SHP77 (cell line): Measurements from ENCODE around the gene SRSF3.

Source experiments
- DNase-seq, 2 experiments: peaks; one replicate each; lab custom pipeline; 2025; lab: John Stamatoyannopoulos, UW

SRSF3 gene

DNA sequence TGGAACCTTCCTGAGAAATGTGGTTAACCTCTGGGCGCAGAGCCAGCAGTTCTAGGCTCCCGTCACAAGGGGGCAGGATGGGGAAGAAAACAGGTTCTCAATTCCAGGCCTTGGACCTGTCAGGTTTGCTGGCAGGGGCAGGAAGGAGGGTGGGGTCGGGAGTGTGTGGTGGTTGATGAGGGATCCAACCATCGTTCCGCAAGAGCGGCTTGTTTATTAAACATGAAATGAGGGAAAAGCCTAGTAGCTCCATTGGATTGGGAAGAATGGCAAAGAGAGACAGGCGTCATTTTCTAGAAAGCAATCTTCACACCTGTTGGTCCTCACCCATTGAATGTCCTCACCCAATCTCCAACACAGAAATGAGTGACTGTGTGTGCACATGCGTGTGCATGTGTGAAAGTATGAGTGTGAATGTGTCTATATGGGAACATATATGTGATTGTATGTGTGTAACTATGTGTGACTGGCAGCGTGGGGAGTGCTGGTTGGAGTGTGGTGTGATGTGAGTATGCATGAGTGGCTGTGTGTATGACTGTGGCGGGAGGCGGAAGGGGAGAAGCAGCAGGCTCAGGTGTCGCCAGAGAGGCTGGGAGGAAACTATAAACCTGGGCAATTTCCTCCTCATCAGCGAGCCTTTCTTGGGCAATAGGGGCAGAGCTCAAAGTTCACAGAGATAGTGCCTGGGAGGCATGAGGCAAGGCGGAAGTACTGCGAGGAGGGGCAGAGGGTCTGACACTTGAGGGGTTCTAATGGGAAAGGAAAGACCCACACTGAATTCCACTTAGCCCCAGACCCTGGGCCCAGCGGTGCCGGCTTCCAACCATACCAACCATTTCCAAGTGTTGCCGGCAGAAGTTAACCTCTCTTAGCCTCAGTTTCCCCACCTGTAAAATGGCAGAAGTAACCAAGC is 29.6 kb downstream of the SRSF3 start:
- peak; percentile 63 to 82 for DNase-seq

- no peak for DNase-seq
Measured at GRCh38 chr6:36624461-36625157, 30.4 kb downstream of the SRSF3 start.

GRCh38 chr6:36625158-36625919 is 31.2 kb downstream of the SRSF3 start:
- DNase-seq: peak; percentile 39 to 45

- DNase-seq: no peak
Measured at GRCh38 chr6:36626636-36627035, 32.5 kb downstream of the SRSF3 start.

DNA sequence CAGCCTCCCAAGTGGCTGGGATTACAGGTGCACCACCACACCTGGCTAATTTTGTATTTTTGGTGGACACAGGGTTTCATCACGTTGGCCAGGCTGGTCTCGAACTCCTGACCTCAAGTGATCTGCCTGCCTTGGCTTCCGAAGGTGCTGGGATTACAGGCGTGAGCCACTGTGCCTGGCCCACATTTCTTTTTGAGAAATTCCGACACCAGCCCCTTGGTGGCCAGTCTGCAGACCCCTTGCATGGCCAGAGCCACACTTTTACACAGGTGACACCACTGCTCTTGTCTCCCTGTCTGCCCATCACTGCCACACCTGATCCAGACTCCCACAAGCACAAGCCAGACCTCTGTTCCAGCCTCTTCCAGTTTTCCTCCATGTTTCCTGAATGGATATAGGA is 33.0 kb downstream of the SRSF3 start:
- no peak for DNase-seq

- no peak for DNase-seq
Measured at GRCh38 chr6:36627801-36628246, 33.7 kb downstream of the SRSF3 start.

DNA sequence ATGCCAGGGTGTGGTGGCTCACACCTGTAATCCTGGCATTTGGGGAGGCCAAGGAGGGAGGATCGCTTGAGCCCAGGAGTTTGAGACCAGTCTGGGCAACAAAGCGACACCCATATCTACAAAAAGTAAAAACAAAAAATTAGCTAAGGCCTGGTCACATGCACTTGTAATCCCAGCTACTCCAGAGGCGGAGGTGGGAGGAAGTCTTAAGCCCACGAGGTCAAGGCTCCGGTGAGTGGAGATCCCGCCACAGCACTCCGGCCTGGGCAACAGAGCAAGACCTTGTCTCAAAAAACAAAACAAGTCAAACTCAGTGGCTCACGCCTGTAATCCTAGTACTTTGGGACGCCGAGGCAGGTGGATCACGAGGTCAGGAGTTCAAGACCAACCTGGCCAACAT is 35.6 kb downstream of the SRSF3 start:
- DNase-seq: no peak

DNA sequence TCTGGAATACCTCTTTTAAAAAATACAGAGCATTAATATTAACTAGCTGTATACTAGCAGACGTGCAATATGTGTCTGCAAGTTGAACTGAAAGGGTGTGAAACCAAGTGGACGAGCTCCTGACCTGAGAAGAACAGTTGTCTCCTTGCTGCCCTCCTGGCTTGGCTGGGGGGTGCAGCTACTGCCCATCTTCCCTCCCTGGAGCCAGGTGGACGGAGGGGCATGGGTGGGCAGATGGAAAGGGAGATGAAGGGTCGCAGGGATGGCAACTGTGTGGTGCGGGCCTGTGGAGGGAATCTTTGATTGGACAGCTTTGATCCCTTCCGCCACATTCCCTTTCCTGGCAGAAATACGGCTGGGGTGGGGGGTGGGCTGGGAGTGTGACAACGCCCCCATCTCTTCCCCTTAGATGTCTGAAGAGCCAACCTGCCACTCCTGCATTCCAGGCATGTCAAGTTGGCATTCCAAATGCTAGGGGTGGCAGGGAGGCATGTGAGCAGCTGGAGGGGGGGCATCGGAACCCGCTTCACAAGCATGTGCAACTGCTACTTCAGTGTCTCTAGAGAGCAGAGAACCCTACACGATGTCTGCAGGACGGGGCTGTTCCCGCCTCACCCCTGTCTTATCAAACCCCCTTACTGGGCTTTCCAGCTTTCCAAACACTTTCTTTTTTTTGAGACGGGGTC is 37.3 kb downstream of the SRSF3 start:
- DNase-seq: no peak

DNA sequence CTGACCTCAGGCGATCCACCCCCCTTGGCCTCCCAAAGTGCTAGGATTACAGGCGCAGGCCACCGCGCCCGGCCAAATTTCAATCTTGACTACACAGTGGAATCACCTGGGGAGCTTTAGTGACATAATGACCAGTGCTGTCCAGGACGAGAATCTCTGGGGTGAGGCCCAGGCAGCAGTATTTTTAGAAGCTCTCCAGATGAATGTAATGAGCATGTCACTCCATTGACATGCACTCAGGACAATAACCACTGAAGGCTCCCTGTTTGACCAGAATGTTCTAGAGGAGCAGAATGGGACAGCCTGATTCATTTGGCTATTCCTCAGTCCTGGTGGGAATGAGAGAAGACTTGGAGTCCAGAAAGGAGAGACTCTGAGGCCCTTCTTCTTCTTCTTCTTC is 39.2 kb downstream of the SRSF3 start:
- no peak for DNase-seq

GRCh38 chr6:36633915-36634314 is 39.8 kb downstream of the SRSF3 start:
- peak; percentile 26 to 34 for DNase-seq

DNA sequence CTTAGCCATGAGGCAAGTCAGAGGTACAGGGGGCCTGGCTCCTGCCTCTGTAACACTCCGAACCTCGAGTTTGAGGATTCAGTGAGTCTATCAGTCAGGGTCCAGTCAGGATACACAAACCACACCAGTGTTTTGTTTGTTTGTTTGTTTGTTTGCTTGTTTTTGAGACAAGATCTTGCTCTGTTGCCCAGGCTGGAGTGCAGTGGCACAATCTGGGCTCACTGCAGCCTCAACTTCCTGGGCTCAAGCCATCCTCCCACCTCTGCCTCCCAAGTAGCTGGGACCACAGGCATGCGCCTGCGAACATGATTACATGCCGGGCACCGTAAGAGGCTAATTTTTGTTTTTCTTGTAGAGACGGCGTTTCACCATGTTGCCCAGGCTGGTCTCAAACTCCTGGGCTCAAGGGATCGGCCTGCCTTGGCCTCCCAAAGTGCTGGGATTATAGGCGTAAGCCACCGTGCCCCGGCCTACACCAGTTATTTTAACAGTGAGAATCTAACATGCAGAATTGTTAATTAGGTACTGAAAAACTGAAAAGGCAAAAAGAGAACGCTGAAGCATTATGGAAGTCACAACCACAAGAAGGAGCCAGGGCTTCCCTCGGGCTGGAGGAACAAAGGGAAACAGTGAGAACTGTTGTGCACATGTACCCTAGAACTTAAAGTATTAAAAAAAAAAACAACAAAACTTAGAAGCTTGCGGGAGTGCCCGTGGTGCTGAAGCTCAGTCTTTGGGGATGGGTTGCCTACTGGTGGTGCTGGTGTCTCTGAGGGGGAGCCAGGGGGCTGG is 40.4 kb downstream of the SRSF3 start:
- no peak for DNase-seq

DNA sequence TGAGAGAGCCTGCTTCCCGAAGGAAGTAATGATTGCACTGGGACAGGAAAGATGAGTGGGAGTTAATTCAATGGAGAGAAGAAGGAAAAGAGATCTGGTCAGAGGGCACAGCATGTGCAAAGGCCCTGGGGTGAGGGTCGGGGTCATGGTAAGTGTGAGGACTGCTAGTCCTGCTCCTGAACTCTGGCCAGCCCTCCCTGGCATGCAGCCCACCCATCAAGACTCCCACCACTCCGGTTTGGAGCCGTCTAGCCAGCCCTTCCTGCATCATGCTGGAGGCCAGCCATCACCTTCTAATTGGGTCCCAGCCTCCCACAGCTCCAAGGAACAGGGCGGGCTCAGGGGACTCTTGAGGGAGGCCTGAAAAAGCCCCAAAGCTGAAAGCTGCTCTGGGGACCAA is 42.1 kb downstream of the SRSF3 start:
- DNase-seq: no peak

GRCh38 chr6:36636687-36637418 is 42.7 kb downstream of the SRSF3 start:
- no peak for DNase-seq

DNA sequence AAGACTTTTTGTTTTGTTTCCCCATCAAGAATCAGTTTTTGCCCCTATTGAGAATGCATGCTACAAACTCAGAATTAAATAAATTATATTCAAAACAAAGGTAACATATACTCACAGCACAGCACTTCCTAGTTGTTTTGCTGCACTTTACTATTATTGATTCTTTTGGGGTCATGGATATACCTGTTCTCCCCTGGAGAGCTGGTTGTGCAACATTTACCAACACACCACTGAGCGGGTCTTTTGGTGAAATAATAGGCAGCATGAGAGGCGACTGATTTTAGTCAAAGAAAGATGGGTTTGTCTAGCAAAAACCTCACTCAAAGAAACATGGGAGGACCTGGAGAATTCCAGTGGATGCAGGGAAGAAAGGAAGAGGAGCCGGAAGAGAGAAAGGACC is 44.4 kb downstream of the SRSF3 start:
- DNase-seq: no peak

DNA sequence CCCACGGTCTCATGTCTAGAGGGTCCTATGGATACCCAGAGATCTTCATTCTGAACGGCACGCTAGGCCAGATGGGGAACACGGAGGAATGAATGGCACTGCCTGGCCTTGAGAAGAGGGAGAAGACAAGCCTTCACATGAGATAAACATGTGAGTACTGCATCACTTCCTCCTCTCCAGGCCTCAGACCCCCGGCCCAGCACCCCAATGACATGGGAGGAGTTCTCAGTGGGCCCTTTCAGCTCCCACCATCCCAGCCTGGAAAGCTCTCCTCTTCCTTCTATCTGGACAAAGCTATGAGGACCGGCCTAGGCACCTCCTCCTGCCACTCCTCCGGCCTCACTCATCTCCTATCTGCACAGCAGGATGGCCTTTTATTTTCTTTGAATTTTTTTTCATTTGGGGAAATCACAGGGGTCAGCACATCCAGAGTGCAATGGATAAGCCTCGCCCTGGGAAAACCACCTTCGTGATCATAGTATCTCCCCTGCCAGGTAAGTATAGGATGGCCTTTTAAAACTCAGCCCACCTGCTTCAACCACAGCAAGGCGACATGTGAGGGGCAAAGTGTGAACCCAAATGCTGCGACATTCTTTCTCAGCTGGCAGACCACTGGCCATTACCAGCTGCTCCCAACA is 45.1 kb downstream of the SRSF3 start:
- DNase-seq: no peak

GRCh38 chr6:36641543-36641942 is 47.4 kb downstream of the SRSF3 start:
- no peak for DNase-seq

GRCh38 chr6:36642913-36643817 is 49.0 kb downstream of the SRSF3 start:
- DNase-seq: peak in 1 of 2 experiments; percentile 25

DNA sequence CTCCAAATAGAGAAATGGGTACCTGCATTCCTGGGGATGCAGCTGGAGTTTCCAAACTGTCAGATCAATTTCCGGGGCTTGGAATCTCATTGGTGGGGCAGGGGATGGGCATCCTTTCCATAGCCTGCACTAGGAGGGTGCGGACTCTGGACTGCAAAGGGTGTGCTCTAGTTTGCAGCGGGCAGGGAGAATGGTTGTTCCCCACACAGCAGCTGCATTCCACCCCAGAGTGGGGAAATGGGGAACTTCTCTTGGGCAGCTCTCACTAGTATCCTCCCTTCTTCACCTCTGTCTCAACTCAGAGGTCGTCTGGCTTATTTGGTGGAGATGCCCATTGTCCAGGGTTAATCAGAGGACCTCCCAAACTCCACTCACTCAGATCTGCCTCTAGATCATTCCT is 49.8 kb downstream of the SRSF3 start:
- no peak for DNase-seq

GRCh38 chr6:36649086-36649485 is 54.9 kb downstream of the SRSF3 start:
- DNase-seq: no peak
